PC-3 (cell line): ENCODE measurements around the gene ACAD8. TPM values are rescaled to one million over a fixed set of nuclear protein-coding genes. Genes with fewer than 3 reads are reported as not detected.

Experiments
- ATAC-seq: fragments of 200-7000 bp; cut with Tn5 transposase; 2 replicates; pipeline ENCODE4 v1.9.1; 2020; ENCODE audit warnings: mild to moderate bottlenecking, moderate library complexity
- BruUV-seq: library from RNA; stranded (reverse); fragments of 400-500 nt; replicated peaks from 2 replicates; lab custom pipeline; 2021; lab: Mats Ljungman, UMichigan
- CTCF ChIA-PET: fragments of 300-600 bp; sonication (Branson Sonifier 250); formaldehyde crosslinking; loops from one replicate; lab custom pipeline; 2022; ENCODE audit warnings: antibody characterized with exemption; lab: Charles Lee
- POLR2A ChIA-PET: fragments of 300-600 bp; sonication (Branson Sonifier 250); formaldehyde crosslinking; loops from one replicate; lab custom pipeline; 2022; ENCODE audit warnings: antibody characterized with exemption; ENCODE audit not compliant: unreplicated experiment; lab: Charles Lee
- DNase-seq: peaks from one replicate; pipeline ENCODE4 v3.0.0-alpha.2; 2015
- H2AFZ ChIP-seq: fragments of 300-600 bp; sonication (generic); 2 replicates; pipeline ENCODE4 v1.6.0; 2016; ENCODE audit warnings: antibody characterized with exemption, low read length
- H3F3A ChIP-seq: fragments of 300-600 bp; sonication (generic); one replicate; pipeline ENCODE4 v1.6.0; 2017; ENCODE audit warnings: antibody characterized with exemption, low read length, control low read depth, mild to moderate bottlenecking; ENCODE audit not compliant: unreplicated experiment
- H3K27ac ChIP-seq: fragments of 300-600 bp; sonication (generic); 2 replicates; pipeline ENCODE4 v1.5.1; 2016; ENCODE audit warnings: mild to moderate bottlenecking, low read length
- H3K27me3 ChIP-seq: fragments of 300-600 bp; sonication (generic); 2 replicates; pipeline ENCODE4 v1.6.1; 2016; ENCODE audit warnings: low read length, mixed read lengths
- H3K36me3 ChIP-seq: fragments of 300-600 bp; sonication (generic); 2 replicates; pipeline ENCODE4 v1.6.1; 2016; ENCODE audit warnings: low read depth, mixed run types, low read length, mixed read lengths
- H3K4me1 ChIP-seq: fragments of 300-600 bp; sonication (generic); 2 replicates; pipeline ENCODE4 v1.5.1; 2016; ENCODE audit warnings: low read length; ENCODE audit not compliant: insufficient read depth
- H3K4me2 ChIP-seq: fragments of 300-600 bp; sonication (generic); 2 replicates; pipeline ENCODE4 v1.6.0; 2016; ENCODE audit warnings: low read length
- H3K4me3 ChIP-seq: fragments of 300-600 bp; sonication (generic); 2 replicates; pipeline ENCODE4 v1.5.1; 2016; ENCODE audit warnings: mild to moderate bottlenecking, low read length, mixed read lengths
- H3K79me2 ChIP-seq: fragments of 300-600 bp; sonication (generic); 2 replicates; pipeline ENCODE4 v1.6.1; 2017; ENCODE audit warnings: low read length, mixed read lengths
- H3K9ac ChIP-seq: fragments of 300-600 bp; sonication (generic); 2 replicates; pipeline ENCODE4 v1.6.0; 2016; ENCODE audit warnings: mild to moderate bottlenecking, low read length
- H3K9me2 ChIP-seq: fragments of 300-600 bp; sonication (generic); replicated peaks from 2 replicates; pipeline ENCODE4 v1.6.1; 2016; ENCODE audit warnings: mixed run types, low read length, mixed read lengths
- H3K9me3 ChIP-seq: fragments of 300-600 bp; sonication (generic); 2 replicates; pipeline ENCODE4 v1.6.1; 2016; ENCODE audit warnings: low read length, mixed read lengths
- H4K20me1 ChIP-seq: fragments of 300-600 bp; sonication (generic); 2 replicates; pipeline ENCODE4 v1.6.1; 2016; ENCODE audit warnings: low read length, mixed read lengths
- EZH2 ChIP-seq: fragments of 300-600 bp; sonication (generic); IDR thresholded peaks from one replicate; pipeline ENCODE4 v1.6.1; 2017; ENCODE audit warnings: antibody characterized with exemption, mild to moderate bottlenecking, low read length; ENCODE audit not compliant: unreplicated experiment
- EZH2phosphoT487 ChIP-seq: fragments of 300-600 bp; sonication (generic); IDR thresholded peaks from 2 replicates; pipeline ENCODE4 v1.6.1; 2018; ENCODE audit warnings: mild to moderate bottlenecking, antibody characterized with exemption, low read length, borderline replicate concordance
- intact Hi-C: fragments of 100-400 bp; cut with micrococcal nuclease; formaldehyde crosslinking; loops from 2 replicates; pipeline ENCODE4 v1.9.0; 2023
- total RNA-seq: library from RNA; depleted of rRNA; stranded (reverse); fragments of >200 nt; gene quantifications from 2 replicates; pipeline ENCODE4 v1.2.3, GENCODE V29; 2014
- TF ChIP-seq, protein P1 (sequence below): fragments of 300-600 bp; sonication (generic); conservative IDR thresholded peaks from 2 replicates; pipeline ENCODE4 v1.5.1; 2017; ENCODE audit warnings: antibody characterized with exemption, low read depth, mild to moderate bottlenecking, low read length

ACAD8 gene
- total RNA-seq, 1 experiment from 2014 or later = 22.6 TPM

- Histone ChIP-seq H3K36me3 (peaks cover 44% of the 10 kb centered on the region), H3F3A (no peaks in the 10 kb centered on the region), H3K9me2 (no peaks in the 10 kb centered on the region), H3K4me1 (no peaks in the 10 kb centered on the region), H3K9ac (no peak overlapping the region), H3K79me2 (no peaks in the 10 kb centered on the region), H2AFZ (no peak overlapping the region), H4K20me1 (no peaks in the 10 kb centered on the region), H3K4me3 (no peak overlapping the region), H3K27ac (no peak overlapping the region), H3K9me3 (no peaks in the 10 kb centered on the region), H3K27me3 (no peaks in the 10 kb centered on the region), H3K4me2 (no peak overlapping the region)
- peak; percentile 48 for DNase-seq
- ChIA-PET CTCF (no interaction called here), POLR2A (no interaction called here)
- no TSS peak for BruUV-seq
- peak; percentile 95 for ATAC-seq
- intact Hi-C loops = loop anchor here (2.0 kb wide), 1 partner anchor 36 kb away; no protein-coding TSS in a partner anchor
- TF ChIP-seq EZH2phosphoT487 = no peak
- TF ChIP-seq, protein P1, sequence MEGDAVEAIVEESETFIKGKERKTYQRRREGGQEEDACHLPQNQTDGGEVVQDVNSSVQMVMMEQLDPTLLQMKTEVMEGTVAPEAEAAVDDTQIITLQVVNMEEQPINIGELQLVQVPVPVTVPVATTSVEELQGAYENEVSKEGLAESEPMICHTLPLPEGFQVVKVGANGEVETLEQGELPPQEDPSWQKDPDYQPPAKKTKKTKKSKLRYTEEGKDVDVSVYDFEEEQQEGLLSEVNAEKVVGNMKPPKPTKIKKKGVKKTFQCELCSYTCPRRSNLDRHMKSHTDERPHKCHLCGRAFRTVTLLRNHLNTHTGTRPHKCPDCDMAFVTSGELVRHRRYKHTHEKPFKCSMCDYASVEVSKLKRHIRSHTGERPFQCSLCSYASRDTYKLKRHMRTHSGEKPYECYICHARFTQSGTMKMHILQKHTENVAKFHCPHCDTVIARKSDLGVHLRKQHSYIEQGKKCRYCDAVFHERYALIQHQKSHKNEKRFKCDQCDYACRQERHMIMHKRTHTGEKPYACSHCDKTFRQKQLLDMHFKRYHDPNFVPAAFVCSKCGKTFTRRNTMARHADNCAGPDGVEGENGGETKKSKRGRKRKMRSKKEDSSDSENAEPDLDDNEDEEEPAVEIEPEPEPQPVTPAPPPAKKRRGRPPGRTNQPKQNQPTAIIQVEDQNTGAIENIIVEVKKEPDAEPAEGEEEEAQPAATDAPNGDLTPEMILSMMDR = peak; percentile 73
These were observed 8.8 kb upstream of the ACAD8 start for GRCh38 chr11:134244593-134244992.

DNA sequence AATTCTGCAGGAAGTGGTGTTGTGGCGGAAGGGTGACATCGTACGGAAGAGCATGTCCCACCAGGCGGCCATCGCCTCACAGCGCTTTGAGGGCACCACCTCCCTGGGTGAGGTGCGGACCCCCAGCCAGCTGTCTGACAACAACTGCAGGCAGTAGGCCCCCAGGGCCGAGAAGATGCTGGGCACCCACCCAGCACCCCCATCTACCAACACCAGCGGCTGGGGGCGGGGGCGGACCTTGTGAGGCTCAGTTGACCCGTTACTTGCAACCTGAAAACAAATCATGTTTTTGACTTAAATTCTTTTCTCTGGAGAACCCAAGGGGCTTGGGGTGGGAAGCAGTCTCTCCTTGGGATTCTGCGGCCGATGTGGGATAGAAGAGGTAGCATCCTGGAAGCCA is 7.9 kb upstream of the ACAD8 start:
- ATAC-seq = no peak
- peaks cover 41% of the 10 kb centered on the region; the same call in 1 of the 2 replicates for H3K36me3 ChIP-seq
- intact Hi-C loops = loop anchor here (2.0 kb wide), 1 partner anchor 37 kb away; no protein-coding TSS in a partner anchor
- no peaks in the 10 kb centered on the region for H3K9me2 ChIP-seq
- TF ChIP-seq EZH2phosphoT487 = no peak
- no peak overlapping the region for H3K4me3 ChIP-seq
- H3F3A ChIP-seq = no peaks in the 10 kb centered on the region
- no peak overlapping the region for H3K9ac ChIP-seq
- H3K4me2 ChIP-seq = no peak overlapping the region
- H3K79me2 ChIP-seq = no peaks in the 10 kb centered on the region
- no peaks in the 10 kb centered on the region for H4K20me1 ChIP-seq
- H3K9me3 ChIP-seq = no peaks in the 10 kb centered on the region
- no peak overlapping the region for H3K27ac ChIP-seq
- H2AFZ ChIP-seq = no peak overlapping the region
- no peaks in the 10 kb centered on the region for H3K4me1 ChIP-seq
- CTCF ChIA-PET = no interaction called here
- BruUV-seq = no TSS peak
- no peak for DNase-seq
- POLR2A ChIA-PET = no interaction called here
- no peaks in the 10 kb centered on the region for H3K27me3 ChIP-seq

DNA sequence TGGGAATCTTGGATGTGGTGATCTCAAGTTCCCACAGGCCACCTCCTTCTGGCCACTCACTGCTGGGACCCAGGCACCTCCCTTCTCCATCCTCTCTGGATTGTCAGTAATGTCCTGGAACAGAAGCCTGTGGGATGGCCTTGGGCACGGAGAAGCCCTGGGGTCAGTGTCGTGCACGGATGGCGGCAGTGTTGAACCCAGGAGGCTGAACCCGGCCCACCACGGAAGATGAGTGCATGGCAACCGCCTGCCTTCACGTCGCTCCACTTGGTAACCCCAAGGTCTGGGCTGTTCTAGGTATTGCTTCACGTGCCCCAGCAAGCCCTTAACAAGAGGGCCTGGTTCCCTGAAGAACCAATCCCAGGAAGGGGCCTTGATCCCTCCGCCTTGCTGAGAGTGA is 7.3 kb upstream of the ACAD8 start:
- Histone ChIP-seq H3K4me3 (no peak overlapping the region), H3K9me3 (no peaks in the 10 kb centered on the region), H3K4me2 (no peak overlapping the region), H3F3A (no peaks in the 10 kb centered on the region), H4K20me1 (no peaks in the 10 kb centered on the region), H3K4me1 (no peaks in the 10 kb centered on the region), H3K9ac (no peak overlapping the region), H3K9me2 (no peaks in the 10 kb centered on the region), H3K79me2 (no peaks in the 10 kb centered on the region), H3K36me3 (peaks cover 41% of the 10 kb centered on the region; the same call in 1 of the 2 replicates), H3K27ac (no peak overlapping the region), H2AFZ (no peak overlapping the region), H3K27me3 (no peaks in the 10 kb centered on the region)
- BruUV-seq = no TSS peak
- DNase-seq (no peak), ATAC-seq (no peak)
- TF ChIP-seq, protein P1 = no peak
- TF ChIP-seq EZH2phosphoT487 (no peak), EZH2 (no peak)
- intact Hi-C loops = no loop called here
- ChIA-PET CTCF (no interaction called here), POLR2A (no interaction called here)
